Embryonic facial prominence (tissue), 1 donor: ENCODE data around the gene PTCHD1.
A peak's percentile ranks its signal among the peaks of the same experiment; 100 is the strongest.

Experiments used
- DNase-seq: peaks from one replicate; pipeline ENCODE4 v3.0.0-alpha.2; 2016; ENCODE audit errors: extremely low spot score

The PTCHD1 gene

GRCh38 chrX:23334848-23335599 lies at the start of gene PTCHD1:
PTCHD1 (plus strand) TSS chrX:23334849; CDS start chrX:23334876, 27 bp downstream.
- DNase-seq = no peak

DNA sequence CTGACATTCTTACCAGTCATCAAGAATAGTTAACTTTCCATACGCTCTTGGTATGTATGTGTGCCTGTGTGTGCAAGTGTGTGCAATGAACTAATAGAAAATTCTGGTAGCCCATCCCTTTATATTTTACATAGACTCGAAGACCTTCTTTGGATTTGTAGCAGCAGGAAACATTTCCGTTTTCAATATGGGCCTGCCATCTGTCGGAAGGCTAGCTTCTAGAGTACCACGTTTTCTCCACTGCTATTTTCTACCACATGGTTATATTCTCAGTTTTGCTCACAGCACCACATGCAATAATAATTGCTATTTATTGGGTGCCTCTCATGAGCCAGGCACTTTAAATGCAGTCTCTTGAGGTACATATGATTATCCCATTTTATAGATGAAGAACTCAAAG lies 47.9 kb upstream of the PTCHD1 start:
- DNase-seq = no peak

DNA sequence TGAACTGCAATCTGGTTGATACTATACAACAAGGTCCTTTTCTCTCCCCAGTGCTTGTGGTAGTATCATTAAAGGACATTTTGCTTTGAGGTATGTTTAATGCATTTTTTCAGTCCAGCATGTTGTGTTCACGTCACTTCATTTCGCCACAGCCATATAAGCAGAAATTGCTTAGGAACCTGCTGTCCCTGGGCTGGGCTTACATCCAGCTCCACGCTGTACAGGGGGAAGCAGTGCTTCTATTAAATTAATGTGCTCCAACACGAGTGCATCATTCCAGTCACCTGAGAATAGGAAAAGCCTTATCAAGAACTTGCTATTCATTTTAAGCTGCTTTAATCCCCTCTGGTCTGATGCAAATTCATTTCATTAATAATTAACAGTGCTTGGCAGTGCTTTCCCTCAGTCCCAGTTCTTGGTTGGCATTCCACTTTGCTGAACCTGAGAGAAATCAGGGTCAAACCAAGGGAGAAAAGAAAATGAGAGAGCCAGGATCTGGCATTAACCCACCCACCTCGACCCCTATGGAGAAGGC lies 47.4 kb upstream of the PTCHD1 start:
- DNase-seq = no peak

DNA sequence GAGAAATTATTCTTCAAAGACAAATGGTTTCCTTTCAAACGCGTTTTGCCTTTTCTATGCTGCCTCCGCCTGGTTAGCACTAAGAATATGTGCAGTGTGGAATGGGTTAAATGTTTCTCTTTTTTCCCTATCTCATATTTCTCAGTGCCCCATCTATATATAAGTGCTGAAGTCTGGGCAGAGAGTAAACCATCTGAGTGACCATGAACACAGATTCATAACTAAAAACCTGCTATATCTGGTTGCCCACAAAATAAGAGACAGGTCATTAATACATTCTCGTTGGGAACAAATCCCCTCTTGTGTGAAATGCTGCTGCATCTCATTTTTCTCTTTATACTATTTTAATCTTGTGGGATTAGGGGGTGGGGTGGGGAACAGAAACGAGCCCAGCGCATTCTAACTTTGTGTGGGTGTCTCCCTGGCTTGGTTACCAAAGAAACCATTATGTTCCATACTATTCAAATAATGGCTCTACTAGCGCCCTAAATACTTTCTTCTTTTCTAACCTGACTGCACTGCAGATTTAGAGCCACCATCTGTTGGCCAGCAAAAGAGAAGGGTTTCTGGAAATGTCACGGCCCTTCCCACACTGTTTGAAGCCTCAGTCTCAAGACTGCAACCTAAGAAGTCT lies 42.2 kb upstream of the PTCHD1 start:
- no peak for DNase-seq

DNA sequence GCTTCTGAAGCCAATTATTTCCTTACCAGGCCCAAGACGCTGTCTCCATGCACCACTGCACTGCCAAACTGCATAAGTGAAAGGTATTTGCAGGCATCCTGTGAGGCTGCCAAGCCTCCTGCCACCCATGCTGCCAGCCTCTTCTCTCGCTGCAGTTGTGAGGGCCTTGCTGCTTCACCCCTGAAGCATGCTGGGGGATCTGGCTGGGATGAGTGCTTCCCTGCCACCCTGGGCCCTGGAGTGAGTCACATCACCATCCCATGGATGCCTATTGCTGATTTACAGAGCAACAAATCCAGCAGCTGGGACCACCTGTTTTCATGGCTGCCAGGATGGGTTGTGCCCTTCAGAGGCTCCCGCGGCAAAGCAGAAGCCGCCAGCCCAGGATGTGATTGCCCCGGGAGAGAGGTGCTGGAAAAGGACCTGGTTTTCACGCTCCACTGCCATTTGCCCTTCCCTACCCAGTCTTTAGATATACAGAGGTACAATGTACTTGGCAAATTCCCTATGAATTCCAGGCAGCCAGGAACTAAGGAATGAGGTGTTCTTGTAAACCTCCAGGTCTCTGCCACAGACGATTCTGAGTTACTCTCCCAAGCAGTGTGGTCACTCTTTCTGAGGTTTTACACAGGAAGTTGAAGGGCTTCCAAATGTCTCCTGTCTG lies 41.5 kb upstream of the PTCHD1 start:
- no peak for DNase-seq

- no peak for DNase-seq
These were observed 29.8 kb upstream of the PTCHD1 start for GRCh38 chrX:23304881-23305280.

DNA sequence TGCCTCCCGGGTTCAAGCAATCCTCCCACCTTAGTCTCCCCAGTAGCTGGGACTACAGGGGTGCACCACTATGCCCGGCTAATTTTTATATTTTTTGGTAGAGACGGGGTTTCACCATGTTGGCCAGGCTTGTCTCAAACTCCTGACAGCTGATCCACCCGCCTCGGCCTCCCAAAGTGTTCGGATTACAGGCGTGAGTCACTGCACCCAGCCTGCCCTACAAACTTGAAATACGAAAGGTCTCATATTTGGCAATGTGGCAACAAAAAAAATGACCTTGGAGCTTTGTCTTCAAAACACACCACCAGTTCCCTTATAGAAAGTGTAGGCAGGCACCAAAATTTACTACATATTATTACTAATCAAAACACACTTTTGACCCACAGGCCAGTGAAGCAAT lies 22.9 kb upstream of the PTCHD1 start:
- no peak for DNase-seq

DNA sequence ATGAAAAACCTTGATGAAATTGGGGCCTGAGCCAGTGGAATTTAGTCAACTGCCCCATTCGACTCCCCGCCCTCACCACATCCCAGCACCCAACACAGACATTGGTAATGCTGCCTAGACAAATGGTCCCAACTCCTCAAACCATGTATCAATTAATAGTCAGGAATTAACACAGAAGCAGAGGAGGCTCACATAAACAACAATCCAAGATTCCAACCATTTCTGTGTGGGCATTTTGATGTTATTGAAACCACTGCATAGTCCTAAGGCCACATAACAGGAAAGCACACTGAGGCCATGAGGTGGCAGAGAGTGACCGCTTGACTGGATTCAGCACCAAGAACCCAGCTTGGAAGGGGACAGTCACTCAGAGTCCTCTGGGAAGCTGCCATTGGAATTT lies 22.5 kb upstream of the PTCHD1 start:
- no peak for DNase-seq

GRCh38 chrX:23317799-23318724 lies 16.6 kb upstream of the PTCHD1 start:
- no peak for DNase-seq

- DNase-seq = no peak
These were observed 7.5 kb upstream of the PTCHD1 start for GRCh38 chrX:23327104-23327503.

- no peak for DNase-seq
These were observed 2.9 kb upstream of the PTCHD1 start for GRCh38 chrX:23331701-23332100.

GRCh38 chrX:23332101-23332887 lies 2.4 kb upstream of the PTCHD1 start:
- DNase-seq = no peak

GRCh38 chrX:23332888-23333821 lies 1.5 kb upstream of the PTCHD1 start:
- no peak for DNase-seq

GRCh38 chrX:23333842-23334520 lies 668 bp upstream of the PTCHD1 start:
- peak; percentile 12 for DNase-seq

DNA sequence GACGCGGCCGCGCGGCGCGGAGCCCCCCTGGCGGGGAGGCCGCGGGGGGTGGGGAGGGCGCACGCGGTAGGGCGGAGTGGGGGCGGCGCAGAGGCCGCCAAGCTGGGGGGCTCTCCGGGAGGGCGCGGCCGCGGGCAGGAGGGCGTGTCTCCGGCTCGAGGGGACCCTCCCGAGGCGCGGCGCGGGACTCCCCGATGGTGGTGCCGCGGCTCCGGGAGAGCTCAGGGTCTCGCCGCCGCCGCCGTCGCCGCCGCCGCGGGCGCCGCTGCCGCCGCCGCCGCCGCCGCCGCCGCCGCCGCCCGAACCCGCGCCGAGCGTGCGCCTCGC lies 165 bp upstream of the PTCHD1 start:
- no peak for DNase-seq

DNA sequence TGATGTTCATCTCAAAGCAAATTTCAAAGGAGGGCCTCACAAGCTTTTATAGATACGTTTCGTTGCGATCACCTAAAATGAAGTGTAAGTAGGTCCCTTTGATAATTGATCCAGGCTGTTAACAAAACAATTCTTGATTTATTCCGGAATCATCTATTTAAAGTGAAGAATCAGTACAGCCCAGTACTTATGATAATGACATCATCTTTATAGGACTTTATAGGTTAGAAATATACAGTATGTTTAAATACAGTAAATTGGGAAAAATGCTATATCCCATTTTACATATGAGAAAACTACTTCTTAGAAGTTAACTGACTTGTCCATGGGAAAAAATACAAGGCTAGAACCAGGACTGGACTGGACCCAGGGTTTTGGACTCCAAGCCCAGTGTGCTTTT lies 3.7 kb downstream of the PTCHD1 start:
- no peak for DNase-seq

GRCh38 chrX:23341452-23341851 lies 6.8 kb downstream of the PTCHD1 start:
- DNase-seq = no peak

- no peak for DNase-seq
These were observed 9.7 kb downstream of the PTCHD1 start for GRCh38 chrX:23344238-23344903.

DNA sequence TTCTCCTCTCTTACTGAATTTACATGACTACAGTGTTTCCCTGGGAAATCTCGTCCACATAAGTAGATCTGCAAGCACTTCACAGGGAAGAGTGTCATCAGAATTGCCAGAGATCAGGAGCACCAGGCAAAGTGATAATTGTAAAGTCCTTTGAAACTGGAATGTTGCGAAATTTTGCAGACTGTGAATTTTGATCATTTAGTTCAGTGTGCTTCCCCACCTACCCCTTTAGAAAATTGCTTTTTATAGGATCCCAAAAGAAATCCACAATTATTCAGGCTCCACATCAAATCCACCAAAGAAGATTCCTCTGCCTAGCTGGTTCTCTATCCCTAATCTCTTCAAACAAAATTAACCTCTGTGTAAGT lies 10.2 kb downstream of the PTCHD1 start:
- no peak for DNase-seq
